Testis (tissue), 2 donors: ENCODE measurements around the gene CADM4.
A peak's percentile ranks its signal among the peaks of the same experiment; 100 is the strongest.

Source experiments
- CTCF ChIP-seq, 3 experiments: fragments of 450-650 bp in 2 of 3; fragments of 200-600 bp in 1 of 3; sonication (generic) in 1 of 3; IDR thresholded peaks; one replicate each; pipeline ENCODE4 v1.5.1; 2016 to 2019; ENCODE audit warnings: antibody characterized with exemption in 3 of 3, mild to moderate bottlenecking in 2 of 3, moderate library complexity in 1 of 3
- POLR2A ChIP-seq: fragments of 450-650 bp; IDR thresholded peaks from one replicate; pipeline ENCODE4 v1.6.1; 2017; ENCODE audit warnings: antibody characterized with exemption, mild to moderate bottlenecking, moderate library complexity

- TF ChIP-seq POLR2A (no peak), CTCF (IDR thresholded peaks at IDR 0.05) (peak; percentile 31 to 69 (median 67))
Observed at GRCh38 chr19:43594710-43595604, 44.7 kb downstream of the CADM4 start.
